Activated CD4-positive, alpha-beta T cell treated with anti-CD3 and anti-CD28 coated beads, Interleukin-2, amount 10 ng/mL, durations not matched to agents 24 days and 14 days (primary cell): ENCODE measurements around the gene PUM1. TPM values are rescaled to one million over a fixed set of nuclear protein-coding genes. Genes with fewer than 3 reads are reported as not detected.
A peak's percentile ranks its signal among the peaks of the same experiment; 100 is the strongest.
"Not testable (repeated sequence)": the region's sequence is repeated elsewhere in the genome, so short reads cannot be mapped to it uniquely, and the experiment has no call there.

Source experiments
- DNase-seq: peaks from one replicate; pipeline ENCODE4 v3.0.0; 2022
- H3K27ac Mint-ChIP-seq: one replicate; pipeline ENCODE4 v1.8.0; 2022; ENCODE audit warnings: mild to moderate bottlenecking, mixed read lengths
- H3K27me3 Mint-ChIP-seq: one replicate; pipeline ENCODE4 v1.8.0; 2022; ENCODE audit warnings: mixed read lengths
- H3K36me3 Mint-ChIP-seq: one replicate; pipeline ENCODE4 v1.8.0; 2022; ENCODE audit warnings: low read depth, mild to moderate bottlenecking, mixed read lengths
- H3K4me1 Mint-ChIP-seq: one replicate; pipeline ENCODE4 v1.8.0; 2021; ENCODE audit warnings: mixed read lengths
- H3K4me3 Mint-ChIP-seq: one replicate; pipeline ENCODE4 v1.8.0; 2022; ENCODE audit warnings: mild to moderate bottlenecking, moderate library complexity, mixed read lengths
- H3K9me3 Mint-ChIP-seq: one replicate; pipeline ENCODE4 v1.8.0; 2021; ENCODE audit warnings: mixed read lengths
- intact Hi-C: fragments of 100-400 bp; cut with micrococcal nuclease; formaldehyde crosslinking; loops from one replicate; pipeline ENCODE4 v1.15.1; 2023
- total RNA-seq: library from RNA; stranded (reverse); gene quantifications from 2 replicates; pipeline ENCODE4 v1.2.3, GENCODE V29; 2022

PUM1 gene
- total RNA-seq, 1 donor from 2014 or later, result 132 TPM

- H3K9me3 Mint-ChIP-seq, result peaks cover 1% of the 10 kb centered on the region
- no peak overlapping the region for H3K27ac Mint-ChIP-seq
- H3K36me3 Mint-ChIP-seq, result peaks cover 43% of the 10 kb centered on the region
- H3K27me3 Mint-ChIP-seq, result no peaks in the 10 kb centered on the region
- no peak for DNase-seq
- H3K4me1 Mint-ChIP-seq, result peaks cover 27% of the 10 kb centered on the region
- intact Hi-C loops, result no loop called here
- H3K4me3 Mint-ChIP-seq, result no peak overlapping the region
These were observed 80.5 kb downstream of the PUM1 start for GRCh38 chr1:30984991-30985503.

- H3K36me3 Mint-ChIP-seq, result peaks cover 43% of the 10 kb centered on the region
- intact Hi-C loops, result no loop called here
- H3K4me1 Mint-ChIP-seq, result peaks cover 27% of the 10 kb centered on the region
These were observed 81.2 kb downstream of the PUM1 start for GRCh38 chr1:30984165-30984889.

DNA sequence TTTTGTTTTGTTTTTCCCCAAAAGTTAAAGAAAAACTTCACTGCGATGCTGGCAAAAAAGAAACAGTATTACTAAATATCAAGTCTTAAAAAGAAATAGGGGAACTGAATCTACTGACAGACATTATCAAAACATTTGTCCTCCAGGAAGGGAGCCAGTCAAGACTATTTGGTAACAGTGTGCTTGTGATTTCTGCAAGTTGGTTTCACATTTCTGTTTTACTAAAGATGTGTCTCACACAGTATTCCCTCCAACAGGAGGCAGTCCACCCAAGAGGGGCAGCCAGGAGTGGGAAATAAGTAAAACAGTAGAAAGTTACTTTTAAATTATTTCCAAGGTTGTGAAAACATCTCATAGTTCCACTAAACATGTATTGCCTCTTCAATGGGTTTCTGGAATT is 82.6 kb downstream of the PUM1 start:
- Mint-ChIP-seq H3K36me3 (peaks cover 44% of the 10 kb centered on the region), H3K4me1 (peaks cover 22% of the 10 kb centered on the region), H3K27me3 (no peaks in the 10 kb centered on the region), H3K27ac (no peak overlapping the region), H3K9me3 (no peaks in the 10 kb centered on the region), H3K4me3 (no peak overlapping the region)
- intact Hi-C loops, result no loop called here
- DNase-seq, result no peak

More at GRCh38 chr1:30984165-30984889, 81.2 kb downstream of the PUM1 start:
- no peak overlapping the region for H3K4me3 Mint-ChIP-seq
- no peaks in the 10 kb centered on the region for H3K27me3 Mint-ChIP-seq
- H3K9me3 Mint-ChIP-seq, result no peaks in the 10 kb centered on the region
- no peak for DNase-seq
- no peak overlapping the region for H3K27ac Mint-ChIP-seq

- H3K27ac Mint-ChIP-seq, result no peak overlapping the region
- no peaks in the 10 kb centered on the region for H3K9me3 Mint-ChIP-seq
- H3K4me3 Mint-ChIP-seq, result no peak overlapping the region
- intact Hi-C loops, result no loop called here
- no peak for DNase-seq
- peaks cover 26% of the 10 kb centered on the region for H3K4me1 Mint-ChIP-seq
- no peaks in the 10 kb centered on the region for H3K27me3 Mint-ChIP-seq
- H3K36me3 Mint-ChIP-seq, result peaks cover 48% of the 10 kb centered on the region
These were observed 83.1 kb downstream of the PUM1 start for GRCh38 chr1:30982431-30982830.

DNA sequence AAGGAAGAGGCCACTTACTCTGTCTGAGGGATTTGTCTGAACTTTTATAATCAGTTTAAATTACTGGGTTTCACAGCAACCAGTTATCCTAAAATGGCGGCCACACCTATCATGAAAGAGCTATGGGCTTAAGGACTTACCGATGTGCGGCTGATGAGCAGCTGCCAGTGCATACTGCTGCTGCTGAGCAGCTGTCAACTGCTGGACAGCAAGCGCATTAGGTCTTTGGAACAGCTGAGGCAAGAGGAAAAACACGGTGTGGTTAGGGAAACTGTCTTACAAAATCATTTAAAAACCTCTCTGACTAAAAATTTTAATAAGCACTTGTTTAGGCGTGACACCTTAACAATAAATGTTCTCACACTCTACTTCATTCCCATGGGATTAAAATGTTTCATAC is 84.3 kb downstream of the PUM1 start:
- H3K36me3 Mint-ChIP-seq, result peaks cover 54% of the 10 kb centered on the region
- H3K4me1 Mint-ChIP-seq, result peaks cover 36% of the 10 kb centered on the region
- no peaks in the 10 kb centered on the region for H3K27me3 Mint-ChIP-seq
- no peak for DNase-seq
- no peak overlapping the region for H3K4me3 Mint-ChIP-seq
- no peak overlapping the region for H3K27ac Mint-ChIP-seq
- intact Hi-C loops, result no loop called here
- no peaks in the 10 kb centered on the region for H3K9me3 Mint-ChIP-seq

DNA sequence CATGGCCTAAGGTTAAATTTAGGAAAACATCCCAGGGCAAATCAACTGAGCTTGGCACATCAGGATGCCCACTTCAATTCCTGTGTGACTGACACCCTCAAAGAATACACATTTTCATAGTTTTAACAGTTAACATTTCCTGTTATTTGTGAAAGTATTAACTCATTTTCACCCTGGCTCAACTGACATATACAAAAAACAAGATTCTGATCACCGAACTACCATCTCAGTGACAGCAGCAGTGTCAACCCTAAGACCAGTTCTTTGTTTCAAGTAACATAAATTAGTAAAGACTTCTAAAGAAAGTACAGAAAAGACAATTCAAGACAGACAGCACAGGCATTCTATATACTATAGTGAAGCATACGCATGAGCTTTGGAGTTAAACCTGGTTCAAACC is 88.0 kb downstream of the PUM1 start:
- Mint-ChIP-seq H3K36me3 (peaks cover 60% of the 10 kb centered on the region), H3K4me1 (peaks cover 33% of the 10 kb centered on the region)
- intact Hi-C loops, result no loop called here

GRCh38 chr1:30977105-30977504 is 88.4 kb downstream of the PUM1 start:
- DNase-seq, result no peak
- Mint-ChIP-seq H3K4me3 (no peak overlapping the region), H3K27ac (peak overlapping the region; percentile 75), H3K4me1 (peaks cover 32% of the 10 kb centered on the region), H3K9me3 (no peaks in the 10 kb centered on the region), H3K36me3 (peaks cover 56% of the 10 kb centered on the region), H3K27me3 (no peaks in the 10 kb centered on the region)
- intact Hi-C loops, result no loop called here

More for the DNA sequence above, 88.0 kb downstream of the PUM1 start:
- no peaks in the 10 kb centered on the region for H3K9me3 Mint-ChIP-seq
- DNase-seq, result no peak
- no peaks in the 10 kb centered on the region for H3K27me3 Mint-ChIP-seq
- no peak overlapping the region for H3K4me3 Mint-ChIP-seq
- H3K27ac Mint-ChIP-seq, result peak overlapping the region; percentile 75

DNA sequence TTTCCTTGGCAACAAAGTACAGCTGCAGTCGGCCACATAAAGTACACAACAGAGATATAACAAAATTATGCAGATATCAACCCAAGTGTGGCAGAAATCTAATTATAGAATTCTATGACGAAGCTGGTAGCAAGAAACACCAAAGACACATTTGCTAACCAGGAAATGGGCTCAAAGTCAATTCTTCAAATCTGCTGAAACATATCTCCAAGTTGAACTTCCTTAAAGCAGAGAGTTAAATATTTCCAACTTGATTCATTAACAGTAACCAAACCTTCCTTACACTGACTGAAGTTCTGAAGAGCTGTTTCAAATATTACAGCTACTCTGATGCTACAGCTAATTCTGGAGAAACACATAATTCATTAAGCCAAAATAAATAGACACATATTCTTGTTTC is 89.4 kb downstream of the PUM1 start:
- no peaks in the 10 kb centered on the region for H3K27me3 Mint-ChIP-seq
- intact Hi-C loops, result no loop called here
- DNase-seq, result no peak
- H3K4me1 Mint-ChIP-seq, result peaks cover 31% of the 10 kb centered on the region
- no peaks in the 10 kb centered on the region for H3K9me3 Mint-ChIP-seq
- no peak overlapping the region for H3K4me3 Mint-ChIP-seq
- peaks cover 58% of the 10 kb centered on the region for H3K36me3 Mint-ChIP-seq
- peak overlapping the region; percentile 54 for H3K27ac Mint-ChIP-seq

DNA sequence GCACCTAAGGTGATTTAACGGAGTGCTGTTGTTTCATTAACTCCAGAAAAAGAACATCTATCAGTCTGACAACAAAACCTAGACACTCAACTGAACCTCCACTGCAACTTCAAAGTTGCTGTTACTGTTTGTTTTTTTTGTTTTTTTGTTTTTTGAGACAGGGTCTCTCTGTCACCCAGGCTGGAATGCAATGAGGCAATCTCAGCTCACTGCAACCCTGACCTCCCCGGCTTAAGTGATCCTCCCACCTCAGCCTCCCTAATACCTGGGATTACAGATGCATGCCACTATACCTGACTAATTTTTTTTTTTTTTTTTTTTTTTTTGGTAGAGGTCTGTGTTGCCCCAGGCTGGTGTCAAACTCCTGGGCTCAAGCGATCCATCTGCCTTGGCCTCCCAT is 90.3 kb downstream of the PUM1 start:
- H3K4me3 Mint-ChIP-seq, result no peak overlapping the region
- intact Hi-C loops, result no loop called here
- H3K27ac Mint-ChIP-seq, result no peak overlapping the region
- no peak for DNase-seq
- no peaks in the 10 kb centered on the region for H3K27me3 Mint-ChIP-seq
- H3K9me3 Mint-ChIP-seq, result no peaks in the 10 kb centered on the region
- H3K4me1 Mint-ChIP-seq, result peaks cover 34% of the 10 kb centered on the region
- H3K36me3 Mint-ChIP-seq, result peaks cover 57% of the 10 kb centered on the region

- no peaks in the 10 kb centered on the region for H3K9me3 Mint-ChIP-seq
- peaks cover 54% of the 10 kb centered on the region for H3K36me3 Mint-ChIP-seq
- H3K27ac Mint-ChIP-seq, result no peak overlapping the region
- no peaks in the 10 kb centered on the region for H3K27me3 Mint-ChIP-seq
- DNase-seq, result no peak
- intact Hi-C loops, result no loop called here
- H3K4me3 Mint-ChIP-seq, result no peak overlapping the region
- peaks cover 33% of the 10 kb centered on the region for H3K4me1 Mint-ChIP-seq
These were observed 91.0 kb downstream of the PUM1 start for GRCh38 chr1:30974536-30974935.

- H3K4me3 Mint-ChIP-seq, intact Hi-C loops, H3K27ac Mint-ChIP-seq, DNase-seq, H3K27me3 Mint-ChIP-seq, H3K9me3 Mint-ChIP-seq: not testable (repeated sequence)
- Mint-ChIP-seq H3K36me3 (peaks cover 52% of the 10 kb centered on the region), H3K4me1 (peaks cover 21% of the 10 kb centered on the region)
These were observed 93.2 kb downstream of the PUM1 start for GRCh38 chr1:30972349-30972748.

DNA sequence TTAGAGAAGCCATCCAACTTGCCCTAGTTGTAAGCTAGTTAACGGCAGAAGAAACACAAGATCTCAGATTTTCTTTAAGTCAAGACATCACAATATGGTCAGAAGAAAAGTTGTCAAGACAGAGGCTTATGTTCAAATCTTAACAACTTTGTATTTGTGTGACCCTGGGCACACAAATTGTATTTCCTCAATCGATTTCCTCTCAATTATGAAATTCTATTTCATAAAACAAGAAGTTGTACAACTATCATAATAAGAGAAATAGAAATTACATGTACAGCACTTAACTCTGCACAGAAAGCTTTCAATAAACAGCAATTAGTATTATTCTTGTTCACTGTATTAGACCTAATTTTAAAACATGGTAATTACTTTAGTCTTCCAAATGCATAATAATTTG is 94.0 kb downstream of the PUM1 start:
- Mint-ChIP-seq H3K27me3 (no peaks in the 10 kb centered on the region), H3K9me3 (no peaks in the 10 kb centered on the region), H3K4me1 (peaks cover 15% of the 10 kb centered on the region), H3K4me3 (no peak overlapping the region), H3K27ac (no peak overlapping the region), H3K36me3 (peaks cover 53% of the 10 kb centered on the region)
- intact Hi-C loops, result no loop called here
- no peak for DNase-seq

DNA sequence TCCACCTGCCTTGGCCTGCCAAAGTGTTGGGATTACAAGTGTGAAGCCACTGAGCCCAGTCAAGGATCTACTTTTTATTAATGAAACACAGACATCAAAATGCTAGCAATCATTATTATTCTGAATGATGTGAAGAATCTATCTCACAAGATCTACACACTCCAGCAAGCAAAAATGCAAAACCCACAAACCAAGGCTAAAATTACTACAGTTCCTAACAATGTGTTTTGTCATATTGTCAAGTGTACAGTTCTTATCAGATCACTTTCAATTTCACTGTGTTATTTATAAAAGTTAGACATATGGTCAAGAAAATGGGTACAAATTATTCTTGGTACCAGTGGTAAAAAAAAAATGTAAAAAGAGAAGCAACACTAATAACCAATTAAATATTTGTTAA is 95.6 kb downstream of the PUM1 start:
- intact Hi-C loops, result no loop called here
- no peak overlapping the region for H3K4me3 Mint-ChIP-seq
- no peak overlapping the region for H3K27ac Mint-ChIP-seq

GRCh38 chr1:30968220-30968971 is 97.1 kb downstream of the PUM1 start:
- no peaks in the 10 kb centered on the region for H3K9me3 Mint-ChIP-seq
- no peaks in the 10 kb centered on the region for H3K27me3 Mint-ChIP-seq
- peaks cover 10% of the 10 kb centered on the region for H3K4me1 Mint-ChIP-seq
- peaks cover 67% of the 10 kb centered on the region for H3K36me3 Mint-ChIP-seq
- H3K27ac Mint-ChIP-seq, result no peak overlapping the region
- DNase-seq, result no peak
- intact Hi-C loops, result no loop called here
- no peak overlapping the region for H3K4me3 Mint-ChIP-seq

More for the DNA sequence above, 95.6 kb downstream of the PUM1 start:
- H3K9me3 Mint-ChIP-seq, result no peaks in the 10 kb centered on the region
- peaks cover 64% of the 10 kb centered on the region for H3K36me3 Mint-ChIP-seq
- H3K4me1 Mint-ChIP-seq, result peaks cover 10% of the 10 kb centered on the region
- no peak for DNase-seq
- H3K27me3 Mint-ChIP-seq, result no peaks in the 10 kb centered on the region
